Fibroblast of gingiva (primary cell): ENCODE data around the gene IQGAP2.

Source experiments
- DNase-seq: peaks from one replicate; pipeline ENCODE4 v3.0.0-alpha.2; 2011; ENCODE audit warnings: low read depth

IQGAP2 gene

DNA sequence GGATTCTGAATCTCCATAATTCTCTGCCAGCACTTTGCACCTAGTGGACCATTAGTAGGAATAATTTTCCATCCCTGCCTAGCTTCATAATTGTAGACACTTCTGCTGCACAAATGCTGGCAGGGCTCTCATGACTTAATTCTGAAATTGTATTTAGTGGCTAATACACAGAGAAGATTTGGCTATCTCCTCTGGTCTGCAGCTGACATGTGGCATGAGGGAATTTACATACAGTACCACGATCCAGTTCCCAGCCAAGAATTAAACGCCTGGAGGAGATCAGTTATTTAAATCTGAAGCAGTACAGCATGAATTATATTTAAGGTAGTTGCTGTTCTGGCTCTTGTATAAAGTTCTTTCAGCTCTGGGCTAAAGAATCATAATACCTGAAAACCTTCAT, 46.5 kb downstream of the IQGAP2 start:
- DNase-seq = no peak

GRCh38 chr5:76450054-76450453, 47.0 kb downstream of the IQGAP2 start:
- no peak for DNase-seq

GRCh38 chr5:76451031-76451701, 48.1 kb downstream of the IQGAP2 start:
- DNase-seq = no peak

- DNase-seq = no peak
These were observed 52.5 kb downstream of the IQGAP2 start for GRCh38 chr5:76455531-76456133.

DNA sequence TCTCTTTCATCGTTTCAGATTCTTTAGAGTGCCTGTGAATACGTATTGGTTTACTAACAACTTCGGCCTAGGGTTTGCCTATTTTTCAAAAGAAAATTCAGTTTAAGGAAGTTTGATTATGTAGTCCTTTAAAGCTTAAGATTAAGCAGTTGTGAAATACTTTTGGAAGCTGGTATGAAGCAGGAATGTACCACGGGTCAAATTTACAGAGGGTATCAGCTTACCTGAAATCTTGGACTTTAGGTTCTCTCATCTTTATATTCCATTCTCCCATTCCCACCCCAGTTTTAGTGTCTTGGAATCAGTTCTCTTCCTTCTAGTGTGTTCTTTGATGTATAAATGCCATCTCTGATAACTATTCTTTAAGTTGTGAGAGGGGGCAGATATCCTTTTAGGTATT, 53.2 kb downstream of the IQGAP2 start:
- DNase-seq = no peak

- no peak for DNase-seq
These were observed 54.8 kb downstream of the IQGAP2 start for GRCh38 chr5:76457674-76458485.

DNA sequence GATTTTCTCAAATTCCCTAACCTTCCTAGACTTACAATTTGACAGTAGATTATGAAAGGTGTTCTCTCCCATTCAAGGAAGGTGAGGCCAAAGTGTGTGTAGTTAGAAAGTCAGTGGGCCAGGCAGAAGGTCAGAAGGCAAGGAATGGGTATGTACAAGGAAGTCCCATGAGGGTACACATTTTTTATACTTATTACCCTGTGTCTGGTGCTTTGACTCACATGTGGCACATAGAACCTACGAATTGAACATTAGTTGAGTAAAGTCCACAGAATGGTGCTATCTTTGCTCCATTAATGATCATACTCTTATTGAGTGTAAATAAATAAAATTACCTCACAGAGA, 55.4 kb downstream of the IQGAP2 start:
- no peak for DNase-seq

GRCh38 chr5:76460104-76460503, 57.0 kb downstream of the IQGAP2 start:
- no peak for DNase-seq

GRCh38 chr5:76462097-76462667, 59.1 kb downstream of the IQGAP2 start:
- DNase-seq = no peak

DNA sequence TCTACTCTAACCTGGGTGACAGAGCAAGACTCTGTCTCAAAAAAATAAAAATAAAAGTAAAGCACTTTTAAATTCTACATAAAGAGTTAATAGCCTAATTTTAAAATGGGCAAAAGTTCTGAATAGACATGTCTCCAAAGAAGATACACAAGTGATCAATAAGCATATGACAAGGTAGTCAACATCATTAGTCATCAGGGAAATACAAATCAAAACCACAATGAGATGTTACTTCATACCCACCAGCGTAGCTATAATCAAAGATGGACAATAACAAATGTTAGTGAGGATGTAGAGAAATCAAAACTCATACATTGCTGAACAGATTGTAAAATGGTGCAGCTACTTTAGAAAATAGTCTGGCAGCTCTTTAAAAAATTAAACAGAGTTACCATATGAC, 64.1 kb downstream of the IQGAP2 start:
- no peak for DNase-seq

- DNase-seq = no peak
These were observed 65.7 kb downstream of the IQGAP2 start for GRCh38 chr5:76468635-76469425.

DNA sequence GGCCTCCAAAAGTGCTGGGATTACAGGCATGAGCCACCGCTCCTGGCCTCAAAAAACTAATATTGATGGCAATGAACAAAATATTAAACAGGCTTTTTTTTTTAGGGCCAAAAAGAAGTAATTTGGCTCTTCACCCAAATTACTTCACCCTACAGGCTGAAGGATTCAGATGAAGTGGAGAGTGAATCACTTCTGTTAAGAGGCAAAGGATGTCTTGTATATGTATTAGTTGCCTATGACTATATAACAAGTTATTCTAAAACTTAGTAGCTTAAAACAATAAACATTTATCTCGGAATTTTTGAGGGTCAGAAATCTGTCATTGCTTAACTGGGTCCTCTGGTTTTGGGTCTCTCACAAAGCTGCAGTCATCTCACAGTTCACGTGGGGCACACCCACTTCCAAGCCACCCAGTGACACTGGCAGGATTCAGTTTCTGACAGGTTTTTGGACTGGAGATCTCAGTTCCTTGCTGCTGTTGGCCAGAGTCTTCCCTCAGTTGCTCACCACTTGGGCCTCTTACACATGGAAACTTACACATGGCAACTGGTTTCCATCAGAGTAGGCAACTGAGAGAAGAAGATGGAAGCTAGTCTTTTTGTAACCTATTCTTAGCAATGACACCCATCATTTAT, 66.7 kb downstream of the IQGAP2 start:
- no peak for DNase-seq

DNA sequence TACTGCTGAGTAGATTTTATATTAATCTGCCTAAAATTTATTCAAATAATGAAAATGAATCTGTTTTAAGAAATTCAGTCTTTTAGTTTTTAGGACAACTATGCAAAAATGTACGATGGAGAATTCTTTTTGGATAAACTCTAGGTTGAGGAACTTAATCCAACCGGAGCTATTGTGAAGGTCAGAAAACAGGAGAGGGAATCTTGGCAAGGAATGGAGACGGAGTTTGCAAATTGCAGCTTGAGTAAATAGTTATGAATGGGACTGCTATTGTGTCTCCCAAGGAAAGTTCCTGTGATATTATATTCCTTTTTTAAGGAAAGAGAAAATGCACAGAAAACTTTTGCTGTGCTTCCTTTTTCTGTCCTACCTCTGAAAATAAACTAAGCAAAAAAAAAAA, 67.9 kb downstream of the IQGAP2 start:
- no peak for DNase-seq

DNA sequence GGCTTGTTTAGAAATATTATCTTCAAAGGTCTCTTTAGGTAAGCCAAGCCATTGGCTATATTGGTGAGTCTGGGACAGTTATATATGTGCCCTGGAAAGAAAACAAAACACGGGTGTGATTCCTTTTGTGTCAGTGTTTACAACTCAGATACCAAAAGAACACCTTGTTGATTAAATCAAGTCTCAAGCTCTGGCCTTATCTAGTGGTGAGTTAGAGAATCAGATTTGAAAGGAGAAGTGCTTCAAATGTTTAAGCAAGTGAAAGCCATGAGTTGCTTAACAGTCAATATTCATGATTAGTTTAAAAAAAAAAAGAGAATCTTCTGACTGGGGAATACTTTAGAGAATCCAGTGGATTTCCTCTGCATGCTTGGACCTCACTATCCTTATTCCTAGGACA, 68.3 kb downstream of the IQGAP2 start:
- DNase-seq = no peak

DNA sequence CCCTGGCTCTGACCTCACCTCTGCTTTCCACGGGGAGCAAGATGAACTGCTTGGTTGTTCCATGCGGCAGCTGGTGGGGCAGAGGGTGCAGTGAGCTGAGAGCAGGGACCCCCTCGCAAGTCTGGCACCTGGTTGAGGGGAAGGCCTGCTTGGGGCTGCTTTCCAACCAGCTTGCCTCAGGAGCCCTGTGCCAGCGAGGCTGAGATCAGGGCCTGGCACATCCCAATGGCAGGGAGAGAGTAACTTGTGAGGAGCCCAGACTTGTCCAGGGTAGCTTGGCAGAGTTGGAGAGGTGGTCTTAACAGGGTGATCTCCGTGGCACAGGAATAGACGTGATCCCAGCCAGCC, 68.9 kb downstream of the IQGAP2 start:
- DNase-seq = no peak

- DNase-seq = peak; percentile 5
These were observed 69.4 kb downstream of the IQGAP2 start for GRCh38 chr5:76472335-76473008.

GRCh38 chr5:76473009-76473336, 69.9 kb downstream of the IQGAP2 start:
- no peak for DNase-seq

- no peak for DNase-seq
These were observed 70.6 kb downstream of the IQGAP2 start for GRCh38 chr5:76473661-76474060.

DNA sequence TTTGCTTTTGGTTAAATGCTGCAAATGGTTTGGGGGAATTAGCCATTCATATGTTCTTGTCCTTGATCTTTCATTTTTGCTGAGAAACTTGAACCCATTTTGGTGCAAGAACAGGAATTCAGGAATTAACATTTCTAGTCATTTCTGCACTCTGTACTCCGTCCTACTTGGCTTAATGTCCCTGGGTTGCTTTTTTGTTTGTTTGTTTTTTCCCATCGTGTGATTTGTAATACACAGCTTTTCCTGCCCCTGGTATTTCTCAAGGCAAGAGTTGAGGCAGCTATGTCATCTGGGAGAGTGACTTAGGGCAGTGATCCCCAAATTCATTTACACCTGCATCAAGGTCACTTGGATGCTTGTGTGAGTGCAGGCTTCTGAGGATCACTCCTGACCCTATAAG, 71.3 kb downstream of the IQGAP2 start:
- no peak for DNase-seq

DNA sequence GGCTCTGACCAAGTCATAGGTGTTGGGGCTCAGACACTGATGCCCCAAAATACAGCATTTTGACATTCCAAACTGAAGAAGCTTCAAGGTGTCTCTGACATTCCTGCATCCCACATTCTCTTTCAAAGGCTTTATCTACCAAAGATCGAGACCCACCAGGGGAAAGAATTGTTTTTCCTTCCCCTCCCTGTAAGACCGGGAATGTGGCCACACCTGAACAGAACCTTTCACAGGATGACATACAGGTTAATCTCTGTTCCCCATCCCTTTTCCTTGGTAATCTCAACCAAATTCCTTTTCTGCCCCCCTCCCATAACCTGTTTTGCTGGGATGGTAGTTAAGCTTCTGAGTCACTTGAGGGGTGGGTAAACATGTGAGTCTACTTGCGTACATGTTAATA, 72.3 kb downstream of the IQGAP2 start:
- DNase-seq = no peak

DNA sequence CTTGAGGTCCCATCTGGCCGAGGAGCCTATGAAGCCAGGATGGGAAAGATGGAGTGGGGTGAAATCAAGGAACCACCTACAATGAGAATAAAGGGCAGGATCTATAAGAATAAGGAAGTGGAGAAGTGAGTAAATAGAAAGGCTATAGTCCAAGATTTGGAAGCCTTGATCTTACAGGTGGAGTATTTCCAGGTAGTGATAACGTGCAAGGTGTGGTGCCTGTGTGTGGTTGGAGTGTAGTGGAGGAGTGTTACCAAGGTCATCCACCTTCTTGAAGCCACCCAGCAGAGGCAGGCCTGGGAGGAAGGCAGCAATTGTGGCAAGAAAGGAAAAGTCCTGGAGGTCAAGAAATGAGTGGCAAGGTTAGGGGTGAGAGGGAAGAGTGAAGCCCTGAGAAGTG, 72.9 kb downstream of the IQGAP2 start:
- DNase-seq = no peak
